Suprapubic skin (tissue), 4 donors: ENCODE measurements around the gene SEC14L1. TPM values are rescaled to one million over a fixed set of nuclear protein-coding genes. Genes with fewer than 3 reads are reported as not detected.

Experiments
- DNase-seq, 2 donors: peaks; one replicate each; pipeline ENCODE4 v3.0.0-alpha.2; 2019; ENCODE audit warnings: low spot score in 2 of 2
- H3K27ac ChIP-seq: fragments of 200-600 bp; sonication (generic); one replicate; pipeline ENCODE4 v1.5.1; 2019
- H3K27me3 ChIP-seq: fragments of 200-600 bp; sonication (generic); one replicate; pipeline ENCODE4 v1.5.1; 2019
- H3K36me3 ChIP-seq: fragments of 200-600 bp; sonication (generic); one replicate; pipeline ENCODE4 v1.5.1; 2019
- H3K4me1 ChIP-seq: fragments of 200-600 bp; sonication (generic); one replicate; pipeline ENCODE4 v1.5.1; 2019
- H3K4me3 ChIP-seq: fragments of 200-600 bp; sonication (generic); one replicate; pipeline ENCODE4 v1.5.1; 2019; ENCODE audit warnings: mild to moderate bottlenecking
- H3K9me3 ChIP-seq: fragments of 200-600 bp; sonication (generic); one replicate; pipeline ENCODE4 v1.5.1; 2019
- CTCF ChIP-seq, 2 donors: fragments of 200-600 bp in 1 of 2; fragments of 450-650 bp in 1 of 2; sonication (generic) in 1 of 2; IDR thresholded peaks; one replicate each; pipeline ENCODE4 v1.5.1; 2016 to 2019; ENCODE audit warnings: antibody characterized with exemption in 2 of 2, mild to moderate bottlenecking in 1 of 2, moderate library complexity in 1 of 2
- EP300 ChIP-seq: sonication (generic); formaldehyde crosslinking; IDR thresholded peaks from one replicate; pipeline ENCODE4 v1.6.1; 2017; ENCODE audit warnings: antibody characterized with exemption
- POLR2A ChIP-seq, 2 donors: fragments of 450-650 bp; IDR thresholded peaks; one replicate each; pipeline ENCODE4 v1.6.1; 2017; ENCODE audit warnings: antibody characterized with exemption in 2 of 2, mild to moderate bottlenecking in 2 of 2, moderate library complexity in 2 of 2
- POLR2AphosphoS5 ChIP-seq, 3 donors: sonication (generic); formaldehyde crosslinking; IDR thresholded peaks; one replicate each; pipeline ENCODE4 v1.6.1; 2017; ENCODE audit warnings: antibody characterized with exemption in 3 of 3
- WGBS: methylation state at CpG from one replicate; pipeline ENCODE4 v1.1.5; 2018; 5-methylcytosine and 5-hydroxymethylcytosine counted together
- total RNA-seq, 4 donors: library from RNA; depleted of rRNA; stranded (reverse); fragments of >200 nt; gene quantifications; one replicate each; pipeline ENCODE4 v1.1.0, GENCODE V29; 2016

SEC14L1 gene
- total RNA-seq: 10 to 100 TPM; 35.5 to 87.3 (median 51.6) TPM

- Histone ChIP-seq H3K36me3 (peaks cover 9% of the 10 kb centered on the region), H3K27ac (peak within 1 kb of the TSS; percentile 95), H3K27me3 (no peaks in the 10 kb centered on the region), H3K4me1 (peaks cover 41% of the 10 kb centered on the region), H3K4me3 (peak within 1 kb of the TSS; percentile 79), H3K9me3 (no peaks in the 10 kb centered on the region)
- DNase-seq: peak; percentile 85 to 88
- WGBS: 0% methylated on average over 2 of the region's 99 CpGs
- TF ChIP-seq CTCF (IDR thresholded peaks at IDR 0.05): no peak
- peak in 1 of 2 donors; percentile 11 for TF ChIP-seq POLR2A (IDR thresholded peaks at IDR 0.05)
Observed at GRCh38 chr17:77140878-77141767, at the start of gene SEC14L1. TSS of gene SEC14L1 (plus strand) at chr17:77140969. CDS start at chr17:77143597, 2,628 bp downstream.

- Histone ChIP-seq H3K9me3 (no peaks in the 10 kb centered on the region), H3K4me3 (no peak overlapping the region), H3K27me3 (no peaks in the 10 kb centered on the region), H3K27ac (no peak overlapping the region), H3K36me3 (peaks cover 46% of the 10 kb centered on the region), H3K4me1 (peaks cover 57% of the 10 kb centered on the region)
- DNase-seq: no peak
- TF ChIP-seq POLR2A (IDR thresholded peaks at IDR 0.05): no peak
- no peak for TF ChIP-seq CTCF (IDR thresholded peaks at IDR 0.05)
- no peak for TF ChIP-seq EP300
- no peak for TF ChIP-seq POLR2AphosphoS5 (IDR thresholded peaks at IDR 0.05)
- WGBS: 92% methylated on average over 7 of the region's 7 CpGs
Observed at GRCh38 chr17:77092025-77092424, 48.7 kb upstream of the SEC14L1 start.

GRCh38 chr17:77095461-77095860, 45.3 kb upstream of the SEC14L1 start:
- DNase-seq: no peak
- H3K27ac ChIP-seq: peak overlapping the region; percentile 4
- TF ChIP-seq POLR2A (IDR thresholded peaks at IDR 0.05): no peak
- no peak for TF ChIP-seq EP300
- TF ChIP-seq POLR2AphosphoS5 (IDR thresholded peaks at IDR 0.05): no peak
- TF ChIP-seq CTCF (IDR thresholded peaks at IDR 0.05): no peak
- peaks cover 46% of the 10 kb centered on the region for H3K36me3 ChIP-seq
- peaks cover 64% of the 10 kb centered on the region for H3K4me1 ChIP-seq
- 92% methylated on average over 7 of the region's 7 CpGs for WGBS
- H3K4me3 ChIP-seq: no peak overlapping the region
- no peaks in the 10 kb centered on the region for H3K9me3 ChIP-seq
- H3K27me3 ChIP-seq: no peaks in the 10 kb centered on the region

GRCh38 chr17:77096570-77097214, 44.1 kb upstream of the SEC14L1 start:
- H3K27me3 ChIP-seq: no peaks in the 10 kb centered on the region
- TF ChIP-seq POLR2AphosphoS5 (IDR thresholded peaks at IDR 0.05) (no peak), EP300 (no peak), POLR2A (IDR thresholded peaks at IDR 0.05) (no peak), CTCF (IDR thresholded peaks at IDR 0.05) (peak; percentile 66 to 90)
- 22% methylated on average over 12 of the region's 12 CpGs for WGBS
- no peak for DNase-seq
- H3K4me1 ChIP-seq: peaks cover 52% of the 10 kb centered on the region
- no peak overlapping the region for H3K4me3 ChIP-seq
- no peaks in the 10 kb centered on the region for H3K9me3 ChIP-seq
- peaks cover 38% of the 10 kb centered on the region for H3K36me3 ChIP-seq
- peak overlapping the region; percentile 52 for H3K27ac ChIP-seq

- Histone ChIP-seq H3K4me1 (peaks cover 49% of the 10 kb centered on the region), H3K27ac (peak overlapping the region; percentile 52), H3K4me3 (no peak overlapping the region), H3K36me3 (peaks cover 28% of the 10 kb centered on the region), H3K9me3 (no peaks in the 10 kb centered on the region), H3K27me3 (no peaks in the 10 kb centered on the region)
- DNase-seq: no peak
- 72% methylated on average over 6 of the region's 6 CpGs for WGBS
- TF ChIP-seq CTCF (IDR thresholded peaks at IDR 0.05): no peak
- TF ChIP-seq POLR2AphosphoS5 (IDR thresholded peaks at IDR 0.05): no peak
- no peak for TF ChIP-seq POLR2A (IDR thresholded peaks at IDR 0.05)
- TF ChIP-seq EP300: no peak
Observed at GRCh38 chr17:77097631-77098180, 43.1 kb upstream of the SEC14L1 start.
